Measurements from ENCODE around the gene UNC5C. TPM values are rescaled to one million over a fixed set of nuclear protein-coding genes. Genes with fewer than 3 reads are reported as not detected.

UNC5C gene
- total and polyA plus RNA-seq, 4 donors: 0.27 to 1.2 (median 0.78) TPM

DNA sequence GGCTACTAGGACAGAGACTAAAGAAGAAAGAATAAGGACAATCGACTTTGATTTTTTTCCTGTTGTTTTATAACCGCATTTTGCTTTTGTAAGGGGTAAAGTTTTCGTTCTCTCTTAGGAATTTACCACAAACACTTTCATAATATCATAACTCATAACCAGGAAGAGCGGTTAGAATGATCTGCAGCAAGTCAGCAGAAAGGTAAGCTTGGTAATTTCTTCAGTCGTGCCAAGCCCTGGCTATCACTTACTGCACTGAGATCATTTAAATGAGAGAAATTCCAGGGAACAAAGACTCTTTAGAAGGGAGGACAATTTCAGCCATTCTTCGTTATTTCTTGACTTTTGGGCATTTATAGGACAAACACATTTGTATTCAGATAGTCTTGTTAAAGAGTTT is 258.1 kb downstream of the UNC5C start:
- 63% methylated on average over 6 of the region's 6 CpGs for WGBS
- no peak overlapping the region for H3K27ac ChIP-seq (ENCODE audit: low read depth in 1 of 2, low read length in 2 of 2)
- H3K9me3 ChIP-seq (ENCODE audit: control insufficient read depth in 4 of 4, low read length in 3 of 4): peaks cover 0 to 3% (median 0%) of the 10 kb centered on the region in 4 donors
- TF ChIP-seq, protein P1, sequence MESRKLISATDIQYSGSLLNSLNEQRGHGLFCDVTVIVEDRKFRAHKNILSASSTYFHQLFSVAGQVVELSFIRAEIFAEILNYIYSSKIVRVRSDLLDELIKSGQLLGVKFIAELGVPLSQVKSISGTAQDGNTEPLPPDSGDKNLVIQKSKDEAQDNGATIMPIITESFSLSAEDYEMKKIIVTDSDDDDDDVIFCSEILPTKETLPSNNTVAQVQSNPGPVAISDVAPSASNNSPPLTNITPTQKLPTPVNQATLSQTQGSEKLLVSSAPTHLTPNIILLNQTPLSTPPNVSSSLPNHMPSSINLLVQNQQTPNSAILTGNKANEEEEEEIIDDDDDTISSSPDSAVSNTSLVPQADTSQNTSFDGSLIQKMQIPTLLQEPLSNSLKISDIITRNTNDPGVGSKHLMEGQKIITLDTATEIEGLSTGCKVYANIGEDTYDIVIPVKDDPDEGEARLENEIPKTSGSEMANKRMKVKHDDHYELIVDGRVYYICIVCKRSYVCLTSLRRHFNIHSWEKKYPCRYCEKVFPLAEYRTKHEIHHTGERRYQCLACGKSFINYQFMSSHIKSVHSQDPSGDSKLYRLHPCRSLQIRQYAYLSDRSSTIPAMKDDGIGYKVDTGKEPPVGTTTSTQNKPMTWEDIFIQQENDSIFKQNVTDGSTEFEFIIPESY (IDR thresholded peaks at IDR 0.05): no peak
- TF ChIP-seq HNF4G (IDR thresholded peaks at IDR 0.05): no peak
- no peak for TF ChIP-seq FOXA2 (IDR thresholded peaks at IDR 0.05)
- no peak for TF ChIP-seq NR2F2 (IDR thresholded peaks at IDR 0.05)
- TF ChIP-seq, protein P2, sequence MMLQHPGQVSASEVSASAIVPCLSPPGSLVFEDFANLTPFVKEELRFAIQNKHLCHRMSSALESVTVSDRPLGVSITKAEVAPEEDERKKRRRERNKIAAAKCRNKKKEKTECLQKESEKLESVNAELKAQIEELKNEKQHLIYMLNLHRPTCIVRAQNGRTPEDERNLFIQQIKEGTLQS (IDR thresholded peaks at IDR 0.05): no peak
- no peak for TF ChIP-seq JUND (IDR thresholded peaks at IDR 0.05)
- no peak for TF ChIP-seq FOXA1 (IDR thresholded peaks at IDR 0.05)
- TF ChIP-seq, protein P3, sequence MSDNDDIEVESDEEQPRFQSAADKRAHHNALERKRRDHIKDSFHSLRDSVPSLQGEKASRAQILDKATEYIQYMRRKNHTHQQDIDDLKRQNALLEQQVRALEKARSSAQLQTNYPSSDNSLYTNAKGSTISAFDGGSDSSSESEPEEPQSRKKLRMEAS (IDR thresholded peaks at IDR 0.05): no peak
- TF ChIP-seq TAF1 (conservative IDR thresholded peaks at IDR 0.05): no peak
- TF ChIP-seq RXRA (IDR thresholded peaks at IDR 0.05): no peak
- no peak for TF ChIP-seq YY1 (IDR thresholded peaks at IDR 0.05)
- TF ChIP-seq, protein P4, sequence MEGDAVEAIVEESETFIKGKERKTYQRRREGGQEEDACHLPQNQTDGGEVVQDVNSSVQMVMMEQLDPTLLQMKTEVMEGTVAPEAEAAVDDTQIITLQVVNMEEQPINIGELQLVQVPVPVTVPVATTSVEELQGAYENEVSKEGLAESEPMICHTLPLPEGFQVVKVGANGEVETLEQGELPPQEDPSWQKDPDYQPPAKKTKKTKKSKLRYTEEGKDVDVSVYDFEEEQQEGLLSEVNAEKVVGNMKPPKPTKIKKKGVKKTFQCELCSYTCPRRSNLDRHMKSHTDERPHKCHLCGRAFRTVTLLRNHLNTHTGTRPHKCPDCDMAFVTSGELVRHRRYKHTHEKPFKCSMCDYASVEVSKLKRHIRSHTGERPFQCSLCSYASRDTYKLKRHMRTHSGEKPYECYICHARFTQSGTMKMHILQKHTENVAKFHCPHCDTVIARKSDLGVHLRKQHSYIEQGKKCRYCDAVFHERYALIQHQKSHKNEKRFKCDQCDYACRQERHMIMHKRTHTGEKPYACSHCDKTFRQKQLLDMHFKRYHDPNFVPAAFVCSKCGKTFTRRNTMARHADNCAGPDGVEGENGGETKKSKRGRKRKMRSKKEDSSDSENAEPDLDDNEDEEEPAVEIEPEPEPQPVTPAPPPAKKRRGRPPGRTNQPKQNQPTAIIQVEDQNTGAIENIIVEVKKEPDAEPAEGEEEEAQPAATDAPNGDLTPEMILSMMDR (IDR thresholded peaks at IDR 0.05; ENCODE audit: low read depth, low read length, missing input control): no peak
- DNase-seq (ENCODE audit: low spot score): no peak
- H3K4me1 ChIP-seq (ENCODE audit: control insufficient read depth in 4 of 4, insufficient read depth in 4 of 4, low read length in 3 of 4): no peaks in the 10 kb centered on the region
- H3K27me3 ChIP-seq (ENCODE audit: control insufficient read depth in 4 of 4, insufficient read depth in 4 of 4, low read length in 3 of 4): no peaks in the 10 kb centered on the region
- H3K4me3 ChIP-seq (ENCODE audit: low read depth in 1 of 3, low read length in 3 of 3): no peak overlapping the region
- H3K36me3 ChIP-seq (ENCODE audit: control insufficient read depth in 4 of 4, insufficient read depth in 3 of 4, low read depth in 1 of 4, low read length in 3 of 4): no peaks in the 10 kb centered on the region
- H3K9ac ChIP-seq (ENCODE audit: low read depth in 1 of 2, low read length in 2 of 2): no peak overlapping the region

DNA sequence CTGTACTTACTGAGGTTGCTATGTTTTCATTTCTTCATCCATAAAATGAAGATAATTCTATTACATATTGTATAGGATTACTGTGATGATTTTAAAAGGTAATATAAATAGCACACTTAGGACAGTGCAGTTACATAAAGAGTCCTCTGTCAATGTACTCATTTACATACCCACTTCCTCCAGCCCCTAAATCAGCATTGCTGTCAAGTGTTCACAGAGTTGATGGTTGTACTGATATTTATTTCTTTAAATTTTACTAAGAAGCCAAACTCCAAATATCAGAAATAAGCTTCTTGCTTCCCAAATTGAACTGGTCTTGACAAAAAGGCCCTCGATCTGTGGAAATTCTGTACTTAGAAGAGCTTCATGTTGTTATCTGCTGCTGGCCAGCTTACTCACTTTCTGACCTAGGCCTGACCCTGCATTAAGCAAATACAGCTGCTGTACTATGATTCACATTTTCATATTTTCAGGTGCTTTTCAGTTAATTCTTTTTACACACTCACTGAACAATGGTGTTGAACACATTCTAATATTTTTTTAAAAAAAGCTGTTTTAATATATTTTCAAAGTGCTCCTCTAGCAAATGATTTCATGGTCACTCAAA is 259.6 kb downstream of the UNC5C start:
- TF ChIP-seq, protein P2 (IDR thresholded peaks at IDR 0.05): no peak
- TF ChIP-seq, protein P5, sequence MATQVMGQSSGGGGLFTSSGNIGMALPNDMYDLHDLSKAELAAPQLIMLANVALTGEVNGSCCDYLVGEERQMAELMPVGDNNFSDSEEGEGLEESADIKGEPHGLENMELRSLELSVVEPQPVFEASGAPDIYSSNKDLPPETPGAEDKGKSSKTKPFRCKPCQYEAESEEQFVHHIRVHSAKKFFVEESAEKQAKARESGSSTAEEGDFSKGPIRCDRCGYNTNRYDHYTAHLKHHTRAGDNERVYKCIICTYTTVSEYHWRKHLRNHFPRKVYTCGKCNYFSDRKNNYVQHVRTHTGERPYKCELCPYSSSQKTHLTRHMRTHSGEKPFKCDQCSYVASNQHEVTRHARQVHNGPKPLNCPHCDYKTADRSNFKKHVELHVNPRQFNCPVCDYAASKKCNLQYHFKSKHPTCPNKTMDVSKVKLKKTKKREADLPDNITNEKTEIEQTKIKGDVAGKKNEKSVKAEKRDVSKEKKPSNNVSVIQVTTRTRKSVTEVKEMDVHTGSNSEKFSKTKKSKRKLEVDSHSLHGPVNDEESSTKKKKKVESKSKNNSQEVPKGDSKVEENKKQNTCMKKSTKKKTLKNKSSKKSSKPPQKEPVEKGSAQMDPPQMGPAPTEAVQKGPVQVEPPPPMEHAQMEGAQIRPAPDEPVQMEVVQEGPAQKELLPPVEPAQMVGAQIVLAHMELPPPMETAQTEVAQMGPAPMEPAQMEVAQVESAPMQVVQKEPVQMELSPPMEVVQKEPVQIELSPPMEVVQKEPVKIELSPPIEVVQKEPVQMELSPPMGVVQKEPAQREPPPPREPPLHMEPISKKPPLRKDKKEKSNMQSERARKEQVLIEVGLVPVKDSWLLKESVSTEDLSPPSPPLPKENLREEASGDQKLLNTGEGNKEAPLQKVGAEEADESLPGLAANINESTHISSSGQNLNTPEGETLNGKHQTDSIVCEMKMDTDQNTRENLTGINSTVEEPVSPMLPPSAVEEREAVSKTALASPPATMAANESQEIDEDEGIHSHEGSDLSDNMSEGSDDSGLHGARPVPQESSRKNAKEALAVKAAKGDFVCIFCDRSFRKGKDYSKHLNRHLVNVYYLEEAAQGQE (IDR thresholded peaks at IDR 0.05): no peak
- TF ChIP-seq FOXA1 (IDR thresholded peaks at IDR 0.05) (no peak), EGR1 (IDR thresholded peaks at IDR 0.05; ENCODE audit: low read depth in 2 of 2) (no peak), SP1 (IDR thresholded peaks at IDR 0.05) (no peak), NR2F2 (IDR thresholded peaks at IDR 0.05) (no peak), TAF1 (conservative IDR thresholded peaks at IDR 0.05) (no peak), HNF4G (IDR thresholded peaks at IDR 0.05) (no peak), RXRA (IDR thresholded peaks at IDR 0.05) (no peak), FOXA2 (IDR thresholded peaks at IDR 0.05) (no peak), HNF4A (conservative IDR thresholded peaks at IDR 0.05) (no peak), YY1 (IDR thresholded peaks at IDR 0.05) (no peak), GABPA (IDR thresholded peaks at IDR 0.05 in 1 of 2, conservative IDR thresholded peaks at IDR 0.05 in 1 of 2) (no peak)
- TF ChIP-seq, protein P1 (IDR thresholded peaks at IDR 0.05): no peak
- TF ChIP-seq, protein P3 (IDR thresholded peaks at IDR 0.05): no peak
- Histone ChIP-seq H3K9me3 (ENCODE audit: control insufficient read depth in 4 of 4, low read length in 3 of 4) (peaks cover 0 to 3% (median 0%) of the 10 kb centered on the region in 4 donors), H3K27me3 (ENCODE audit: control insufficient read depth in 4 of 4, insufficient read depth in 4 of 4, low read length in 3 of 4) (no peaks in the 10 kb centered on the region), H3K4me3 (ENCODE audit: low read depth in 1 of 3, low read length in 3 of 3) (no peak overlapping the region), H3K36me3 (ENCODE audit: control insufficient read depth in 4 of 4, insufficient read depth in 3 of 4, low read depth in 1 of 4, low read length in 3 of 4) (no peaks in the 10 kb centered on the region), H3K27ac (ENCODE audit: low read depth in 1 of 2, low read length in 2 of 2) (no peak overlapping the region), H3K4me1 (ENCODE audit: control insufficient read depth in 4 of 4, insufficient read depth in 4 of 4, low read length in 3 of 4) (no peaks in the 10 kb centered on the region), H3K9ac (ENCODE audit: low read depth in 1 of 2, low read length in 2 of 2) (no peak overlapping the region)
- 39% methylated on average over 1 of the region's 1 CpG for WGBS
- DNase-seq (ENCODE audit: low spot score): no peak
